Epithelial cell of proximal tubule (primary cell): Measurements from ENCODE around the gene LIN7C. TPM values are rescaled to one million over a fixed set of nuclear protein-coding genes. Genes with fewer than 3 reads are reported as not detected.

Source experiments
- DNase-seq: peaks from one replicate; pipeline ENCODE4 v3.0.0-alpha.2; 2011; ENCODE audit warnings: low read depth
- H3K4me3 ChIP-seq: 2 replicates; pipeline ENCODE4 v1.5.1; 2011; ENCODE audit warnings: low read depth, mild to moderate bottlenecking, low read length
- CTCF ChIP-seq: conservative IDR thresholded peaks from 2 replicates; pipeline ENCODE4 v1.5.1; 2012; ENCODE audit warnings: low read depth, mild to moderate bottlenecking, low read length
- total RNA-seq: library from RNA; depleted of rRNA; stranded (reverse); fragments of >200 nt; gene quantifications from 2 replicates; pipeline ENCODE4 v1.2.3, GENCODE V29; 2015

LIN7C gene
- total RNA-seq, 1 donor from 2014 or later = 23.5 TPM

GRCh38 chr11:27472398-27473016 is 34.1 kb downstream of the LIN7C start, which contains the start of gene LGR4:
LGR4 (minus strand) TSS chr11:27472790; CDS start chr11:27472302, 488 bp downstream.
- H3K4me3 ChIP-seq = peak within 1 kb of the TSS; percentile 79
- TF ChIP-seq CTCF = no peak
- DNase-seq = peak; percentile 82

DNA sequence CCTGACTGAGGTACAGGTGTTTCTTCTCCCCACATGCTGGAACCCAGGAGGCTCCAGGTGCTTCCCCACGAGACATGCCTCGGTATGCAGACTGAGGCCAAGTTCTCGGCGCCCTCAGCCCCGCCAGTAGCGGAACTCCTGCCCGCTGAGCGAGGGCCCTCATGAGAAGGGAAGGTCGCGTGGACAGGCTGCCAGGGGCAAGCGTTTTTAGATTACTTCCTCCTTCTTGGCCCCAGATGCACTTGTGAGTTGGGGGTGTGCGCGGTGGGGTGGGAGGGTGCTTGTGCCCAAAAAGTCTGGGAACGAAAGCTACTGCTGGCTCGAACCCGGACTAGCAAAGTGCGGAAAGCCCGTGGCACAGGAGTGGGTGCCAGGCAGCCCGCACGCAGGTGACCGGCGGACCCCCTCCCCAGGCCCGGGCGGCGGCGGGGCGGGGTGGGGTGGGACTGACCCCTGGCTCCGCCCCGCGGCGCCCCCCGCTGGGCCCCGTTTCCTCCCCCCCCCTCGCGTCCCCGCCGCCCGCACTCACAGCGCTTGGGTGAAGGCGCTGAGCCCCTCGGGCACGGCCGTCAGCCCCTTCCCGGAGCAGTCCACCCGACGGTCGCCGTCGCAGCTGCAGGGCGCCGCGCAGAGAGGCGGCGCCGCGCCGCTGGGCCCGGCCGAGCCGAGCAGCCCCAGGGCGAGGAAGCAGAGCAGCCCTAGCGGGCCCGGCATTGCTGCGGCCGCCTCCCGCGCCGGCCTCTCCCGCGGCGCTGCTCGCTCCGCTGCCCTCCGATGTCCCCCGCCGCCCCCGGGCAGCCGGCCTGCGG is 34.8 kb downstream of the LIN7C start:
- DNase-seq = no peak
- H3K4me3 ChIP-seq = peak overlapping the region; percentile 79
- no peak for TF ChIP-seq CTCF

GRCh38 chr11:27470826-27471588 is 35.6 kb downstream of the LIN7C start:
- peak overlapping the region; percentile 79 for H3K4me3 ChIP-seq
- no peak for DNase-seq
- no peak for TF ChIP-seq CTCF

- TF ChIP-seq CTCF = no peak
- DNase-seq = no peak
- H3K4me3 ChIP-seq = peak overlapping the region; percentile 79
Measured at GRCh38 chr11:27470166-27470565, 36.4 kb downstream of the LIN7C start.

- H3K4me3 ChIP-seq = peak overlapping the region; percentile 79
Measured at GRCh38 chr11:27468995-27469695, 37.4 kb downstream of the LIN7C start.

More at GRCh38 chr11:27468995-27469695, 37.4 kb downstream of the LIN7C start:
- no peak for DNase-seq
- no peak for TF ChIP-seq CTCF
